ENCODE results near the gene RNH1.

Gene RNH1

DNA sequence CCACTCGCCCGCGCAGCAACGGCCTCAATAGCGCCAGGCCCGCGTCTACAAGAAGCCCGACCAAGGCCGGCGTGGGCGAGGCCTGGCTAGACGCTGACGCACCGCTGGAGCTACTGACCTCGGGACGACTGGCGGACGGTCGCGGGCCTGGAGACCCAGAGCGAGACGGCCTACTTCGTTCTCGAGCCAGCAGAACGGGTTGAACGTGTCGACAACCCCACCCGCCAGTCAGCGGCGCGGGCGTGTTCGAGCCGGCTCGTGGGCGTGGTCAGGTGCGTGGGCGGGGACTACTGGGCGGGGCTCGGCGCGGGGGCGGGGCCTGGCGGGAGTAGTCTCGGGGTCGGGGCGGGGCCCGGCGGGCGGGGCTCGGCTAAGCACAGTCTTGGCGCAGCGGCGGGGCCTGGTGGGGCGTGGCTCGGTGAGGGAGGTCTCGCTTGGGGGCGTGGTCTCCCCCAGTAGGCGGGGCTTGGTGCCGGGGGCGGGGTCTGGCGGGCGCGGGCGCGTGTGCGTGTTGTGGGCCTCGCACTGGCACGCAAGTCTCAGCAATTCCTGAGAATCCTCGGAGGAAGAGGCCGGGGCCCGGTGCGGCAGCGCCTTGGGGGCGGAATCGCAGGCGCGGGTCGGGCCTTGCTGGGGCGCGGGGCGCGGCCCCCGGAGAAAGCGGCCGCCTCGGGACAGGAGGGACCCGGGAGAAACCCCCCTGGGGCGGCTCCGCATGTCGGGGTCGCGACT, at the start of gene RNH1:
Gene RNH1 (minus strand): TSS at position 248 of the 732 bp plus-strand sequence. CDS start 5,080 bp downstream, outside the sequence.
- peak; percentile 75 for DNase-seq

DNA sequence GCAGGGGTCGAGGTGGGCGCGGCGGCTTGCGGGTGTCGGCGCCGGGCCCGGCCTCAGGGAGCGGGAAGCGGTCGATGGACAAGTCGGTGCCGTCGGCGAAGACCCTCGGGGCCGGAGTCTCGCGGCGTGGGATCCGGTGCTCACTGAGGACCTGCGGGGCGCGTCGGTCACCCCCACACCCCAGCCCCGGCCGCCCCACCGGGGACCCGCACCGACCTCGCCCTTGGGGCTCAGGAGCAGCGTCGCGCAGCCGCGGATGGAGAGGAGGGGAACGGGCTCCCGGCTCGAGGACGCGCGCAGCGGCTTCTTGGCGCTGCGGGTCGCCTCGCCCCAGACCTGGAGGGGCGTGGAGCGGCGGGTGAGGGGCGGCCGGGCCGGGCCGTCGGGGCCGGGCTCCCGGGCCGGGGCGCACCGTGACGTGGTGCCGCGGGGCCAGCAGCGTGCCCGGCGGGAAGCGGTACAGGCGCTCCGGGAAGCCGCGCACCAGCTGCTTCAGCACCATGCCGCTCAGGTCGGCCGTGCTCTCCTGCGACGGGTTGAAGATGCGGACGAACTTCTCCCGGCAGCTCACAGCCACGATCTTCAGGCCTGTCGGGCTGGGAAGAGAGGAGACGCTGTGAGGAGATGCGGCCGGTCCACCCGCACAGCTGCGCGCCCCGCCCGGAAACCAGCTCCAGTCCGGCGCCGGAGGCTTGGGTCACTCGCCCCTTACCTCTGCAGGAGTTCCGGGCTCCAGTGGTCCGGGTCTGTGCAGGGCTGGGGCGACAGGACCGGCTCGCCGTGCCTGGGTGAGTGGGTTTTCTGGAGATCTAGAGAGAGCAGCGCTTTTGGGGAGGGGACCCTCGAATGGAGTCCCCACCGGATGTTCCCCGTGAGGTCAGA, 49.0 kb upstream of the RNH1 start:
- DNase-seq: no peak

DNA sequence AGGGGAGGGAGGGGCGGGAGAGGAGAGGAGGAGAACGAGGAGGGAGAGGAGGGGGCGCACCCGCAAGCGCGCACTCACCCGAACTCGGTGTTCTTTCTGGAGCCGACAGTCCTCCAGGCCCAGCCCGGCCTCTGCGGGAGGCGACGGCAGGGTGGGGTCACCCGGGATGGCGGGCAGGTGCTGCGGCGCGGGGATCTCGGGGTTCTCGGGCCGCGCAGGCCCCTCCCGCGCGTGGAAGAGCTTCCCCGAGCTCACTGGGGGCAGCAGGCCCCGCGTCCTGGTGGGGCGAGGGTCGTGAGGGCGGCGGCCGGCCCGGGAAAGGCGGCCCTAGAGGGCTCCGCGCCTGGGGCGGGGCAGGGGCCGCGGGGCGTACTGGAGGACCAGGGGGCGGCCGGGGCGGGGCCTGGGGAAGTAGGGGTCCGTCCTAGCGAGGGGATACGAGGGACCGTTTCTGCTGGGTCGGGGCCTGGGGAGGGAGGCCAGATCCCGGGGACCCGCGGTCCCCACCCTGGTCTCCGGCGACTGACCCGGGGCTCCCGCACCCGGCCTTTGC, 48.3 kb upstream of the RNH1 start:
- DNase-seq: no peak

DNA sequence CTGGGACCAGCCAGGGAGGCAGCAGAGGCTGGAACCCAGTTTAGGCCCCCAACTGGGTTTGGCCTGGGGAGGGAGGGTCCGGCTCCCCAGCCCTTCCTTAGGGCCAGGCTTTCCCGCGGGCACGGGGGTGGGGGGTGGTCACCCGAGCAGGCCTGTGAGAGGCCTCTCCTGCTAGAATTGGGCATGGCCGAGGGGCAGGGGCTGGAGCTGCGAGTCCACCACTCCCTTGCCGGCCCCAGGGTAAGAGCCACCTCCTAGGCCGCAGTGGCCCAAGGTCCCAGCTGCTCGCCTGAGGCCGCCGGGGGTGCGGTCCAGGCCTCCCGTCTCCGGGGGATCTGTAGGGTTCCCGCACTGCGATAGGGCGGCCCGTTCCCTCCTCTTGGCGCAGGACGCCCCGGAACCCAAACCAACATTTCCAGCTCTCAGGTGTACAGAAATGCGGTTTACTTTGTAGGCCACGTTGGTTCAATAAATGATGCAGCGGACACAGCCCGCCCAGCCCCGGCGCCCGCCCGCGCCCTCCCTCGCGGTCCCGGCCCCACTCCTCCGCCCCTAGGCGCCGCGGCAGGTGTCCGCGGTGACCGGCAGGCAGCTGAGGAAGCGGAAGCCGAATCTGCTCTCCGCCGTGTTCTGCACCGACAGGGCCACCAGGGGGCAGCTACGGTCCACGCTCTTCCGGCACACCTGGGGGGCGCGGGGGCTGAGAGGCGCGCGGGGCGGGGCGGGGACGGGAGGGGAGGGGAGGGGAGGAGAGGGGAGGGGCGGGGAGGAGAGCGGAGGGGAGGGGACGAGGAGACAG, 47.6 kb upstream of the RNH1 start:
- peak; percentile 23 for DNase-seq

DNA sequence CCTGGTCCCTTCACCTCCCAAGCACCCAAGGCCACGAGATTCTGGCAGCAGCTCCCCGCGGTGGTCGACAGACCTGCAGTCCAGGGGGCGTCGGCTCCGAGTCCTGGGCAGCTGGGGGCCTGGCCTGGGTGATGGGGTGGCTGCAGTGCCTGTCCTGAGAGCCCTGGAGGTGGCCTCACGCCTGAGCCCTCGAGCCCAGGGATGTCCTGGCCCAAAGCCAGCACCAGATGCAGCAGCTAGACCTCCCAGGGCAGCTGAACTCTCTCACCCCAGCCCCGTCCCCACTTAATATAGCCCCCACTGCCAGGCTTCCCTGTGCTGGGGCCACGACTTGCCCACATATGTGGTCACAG, 46.9 kb upstream of the RNH1 start:
- DNase-seq: no peak

DNA sequence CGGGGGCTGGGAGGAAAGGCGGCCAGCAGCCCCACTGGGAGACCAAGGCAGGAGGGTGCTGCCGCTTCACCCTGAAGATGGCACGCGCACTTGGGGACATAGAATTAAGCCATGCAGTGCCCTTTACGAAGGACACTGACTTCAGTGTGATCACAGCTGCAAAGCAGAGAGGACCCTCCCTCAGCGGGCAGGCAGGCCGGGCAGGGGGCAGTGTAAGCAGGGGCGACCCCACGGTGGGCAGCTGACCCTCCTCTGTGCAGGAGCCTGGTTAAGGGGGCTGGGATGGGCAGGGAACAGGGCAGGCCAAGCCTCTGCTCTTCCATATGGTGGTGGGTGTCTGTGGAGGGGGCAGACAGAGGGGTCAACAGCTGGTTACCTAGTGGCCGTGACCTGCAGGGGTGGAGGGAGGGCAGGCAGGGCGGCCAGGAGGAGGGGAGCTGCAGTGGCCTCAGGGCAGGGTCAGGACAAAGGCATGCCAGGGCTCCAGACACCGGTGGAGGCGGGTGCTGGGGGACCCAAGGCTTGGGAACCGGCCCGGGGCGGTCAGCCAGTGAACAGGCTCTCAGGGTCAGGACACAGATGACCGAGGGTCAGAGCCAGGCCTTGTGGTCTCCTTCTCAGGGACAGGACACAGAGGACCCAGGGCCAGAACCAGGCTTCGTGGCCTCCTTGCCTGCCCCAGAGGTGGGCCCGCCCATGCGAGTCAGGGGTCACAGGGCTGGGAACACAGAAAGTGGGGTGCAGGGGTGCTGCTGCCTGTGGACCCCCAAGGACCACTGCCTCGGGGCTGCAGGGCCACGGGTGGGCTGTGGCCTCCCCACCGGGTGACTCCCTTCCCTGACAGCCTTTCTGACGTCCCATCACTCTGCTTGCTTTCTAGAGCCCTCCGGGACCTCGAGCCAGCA, 46.3 kb upstream of the RNH1 start:
- no peak for DNase-seq

DNA sequence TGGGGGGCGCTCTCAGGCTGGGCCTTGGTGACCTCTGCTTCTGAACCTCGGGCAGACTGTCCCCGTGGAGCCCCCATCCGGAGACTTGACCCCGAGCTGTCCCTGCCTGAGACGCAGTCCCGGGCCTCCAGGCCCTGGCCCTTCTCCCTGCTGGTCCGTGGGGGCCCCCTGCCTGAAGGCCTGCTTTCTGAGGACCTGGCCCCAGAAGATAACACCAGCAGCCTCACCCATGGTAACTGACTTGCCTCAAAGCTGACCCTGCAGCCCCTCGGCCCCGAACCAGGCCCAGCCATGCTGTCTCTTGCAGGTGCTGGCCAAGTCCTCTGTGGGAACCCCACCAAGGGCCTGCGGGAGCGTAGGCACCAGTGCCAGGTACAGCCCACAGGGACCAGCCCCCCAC, 44.6 kb upstream of the RNH1 start:
- DNase-seq: no peak

DNA sequence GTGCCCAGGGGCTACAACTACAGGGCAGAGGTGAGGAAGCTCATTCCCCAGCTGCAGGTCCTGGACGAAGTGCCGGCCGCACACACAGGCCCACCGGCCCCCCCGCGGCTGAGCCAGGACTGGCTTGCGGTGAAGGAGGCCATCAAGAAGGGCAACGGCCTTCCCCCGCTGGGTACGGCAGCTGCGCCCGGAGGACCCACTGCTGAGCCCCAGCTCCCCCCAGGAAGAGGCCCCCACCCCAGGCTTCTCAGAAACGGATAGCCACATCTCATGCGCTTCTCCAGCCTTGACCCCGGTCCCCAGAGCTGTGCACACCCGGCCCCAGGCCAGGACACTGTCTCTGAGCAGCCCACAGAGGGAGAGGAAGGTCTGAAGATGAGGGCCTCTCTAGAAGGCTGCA, 44.1 kb upstream of the RNH1 start:
- no peak for DNase-seq

DNA sequence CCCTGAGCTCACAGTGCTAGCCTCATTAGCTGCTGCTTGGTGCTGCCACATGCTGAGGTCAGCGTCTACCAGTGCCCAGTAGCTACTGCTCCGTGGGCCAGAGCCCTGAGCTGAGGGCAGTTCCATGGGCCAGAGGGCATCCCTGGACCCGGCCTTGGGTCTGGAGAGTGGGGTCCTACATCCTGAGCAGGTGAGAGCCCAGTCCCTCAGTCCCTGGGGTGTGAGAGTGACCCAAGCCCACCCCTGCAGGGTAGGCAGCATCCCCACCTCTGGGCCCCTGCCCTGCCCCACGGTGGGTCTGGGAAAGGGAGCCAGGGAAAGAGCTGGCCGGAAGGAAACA, 43.7 kb upstream of the RNH1 start:
- DNase-seq: no peak

DNA sequence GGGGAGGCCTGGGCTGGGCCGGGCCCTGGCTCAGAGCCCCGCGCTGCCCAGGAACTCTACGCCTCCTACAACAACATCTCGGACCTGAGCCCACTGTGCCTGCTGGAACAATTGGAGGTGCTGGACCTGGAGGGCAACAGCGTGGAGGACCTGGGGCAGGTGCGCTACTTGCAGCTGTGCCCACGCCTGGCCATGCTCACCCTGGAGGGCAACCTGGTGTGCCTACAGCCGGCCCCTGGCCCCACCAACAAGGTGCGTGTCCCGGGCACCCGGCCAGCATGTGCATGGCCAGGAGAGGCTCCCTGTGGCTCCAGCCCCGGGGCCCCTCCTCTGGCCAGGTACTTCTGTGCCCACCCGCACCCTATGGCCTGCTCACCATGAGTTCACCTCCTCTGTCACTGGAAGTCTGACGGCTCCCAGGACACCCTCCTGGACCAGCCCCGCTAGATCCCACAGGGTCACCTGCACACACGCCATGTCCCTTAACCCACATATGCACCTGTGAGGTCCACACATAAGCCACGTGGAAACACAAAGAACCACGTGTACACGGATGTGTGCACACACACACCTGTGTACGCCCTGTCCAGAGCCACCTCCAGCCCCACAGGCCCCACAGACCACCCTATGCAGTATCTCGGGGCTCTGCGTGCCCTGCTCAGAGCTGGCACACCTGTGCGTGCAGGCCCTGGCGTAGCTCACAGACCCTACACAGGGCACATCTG, 43.1 kb upstream of the RNH1 start:
- no peak for DNase-seq

DNA sequence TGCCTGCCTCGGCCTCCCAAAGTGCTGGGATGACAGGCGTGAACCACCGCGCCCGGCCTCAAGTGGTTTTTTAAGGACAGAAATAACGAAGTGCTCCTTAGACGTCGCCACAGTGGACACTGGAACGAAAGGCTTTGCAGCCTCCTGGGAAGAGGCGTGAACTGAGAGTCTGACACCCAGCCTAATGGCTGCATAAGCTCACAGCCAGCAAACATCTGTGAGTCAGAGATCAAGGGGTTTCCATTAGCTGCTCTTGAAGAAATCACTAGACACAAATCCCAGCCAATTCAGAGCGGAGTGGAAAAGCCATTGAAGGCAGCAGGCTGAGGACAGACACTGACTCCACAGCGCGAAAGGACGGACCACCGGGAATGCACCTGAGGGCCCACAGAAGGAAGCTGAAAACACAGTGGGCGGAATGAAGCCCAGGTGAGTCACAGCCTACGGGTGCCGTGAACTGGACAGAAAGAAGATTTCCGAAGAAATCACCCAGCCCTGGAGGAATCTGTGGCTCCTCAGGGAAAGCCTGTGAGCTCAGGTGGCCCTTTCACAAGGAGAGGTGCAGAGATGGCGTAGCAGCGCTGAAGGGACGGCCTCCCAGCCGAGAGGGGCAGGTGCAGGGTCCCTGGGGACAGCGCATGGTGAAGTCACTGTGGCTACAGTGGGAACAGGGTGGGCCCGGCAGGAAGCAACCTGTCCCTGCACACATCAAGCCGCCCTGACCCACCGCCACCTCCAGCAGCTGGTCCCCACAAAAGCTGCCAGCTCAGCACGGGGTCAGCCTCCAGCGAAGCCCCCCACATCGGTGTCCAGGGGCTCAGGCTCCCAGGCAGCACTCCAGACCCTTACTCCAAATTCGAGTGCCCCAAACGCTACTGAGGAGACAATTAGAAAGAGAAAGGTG, 41.9 kb upstream of the RNH1 start:
- DNase-seq: no peak

DNA sequence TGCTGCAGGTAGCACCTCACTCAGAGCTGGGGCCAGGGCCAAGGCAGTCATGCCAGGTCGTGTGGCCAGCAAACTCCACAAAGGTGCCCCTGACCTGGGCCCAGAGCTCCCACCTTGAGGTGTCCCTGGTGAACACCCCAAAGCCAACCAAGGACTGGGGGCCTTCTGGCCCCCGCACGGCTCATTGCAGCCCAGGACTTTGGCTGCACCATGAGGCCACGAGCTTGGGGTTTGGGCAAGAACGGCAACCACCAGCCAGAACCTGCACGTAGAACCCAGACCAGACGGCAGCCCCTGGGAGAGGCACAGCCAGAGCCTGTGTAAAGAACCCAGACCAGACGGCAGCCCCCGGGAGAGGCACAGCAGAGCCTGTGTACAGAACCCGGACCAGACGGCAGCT, 38.1 kb upstream of the RNH1 start:
- DNase-seq: no peak

DNA sequence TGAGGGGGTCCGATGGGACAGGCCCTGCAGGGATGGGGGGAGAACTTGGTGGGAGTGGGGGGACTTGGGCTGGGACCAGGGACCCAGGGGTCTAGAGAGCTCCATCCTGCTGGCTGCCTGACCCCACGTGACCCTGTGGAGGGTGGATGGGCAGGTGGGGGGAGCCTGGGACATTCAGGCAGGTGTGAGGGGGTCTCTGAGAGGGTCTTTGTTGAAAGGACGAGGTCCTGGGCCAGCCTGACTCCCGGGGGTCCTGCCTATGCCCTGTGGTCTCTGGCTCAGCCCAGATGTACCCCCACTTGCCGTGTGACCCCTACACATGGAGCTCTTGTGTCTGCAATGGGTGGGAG, 37.8 kb upstream of the RNH1 start:
- no peak for DNase-seq

DNA sequence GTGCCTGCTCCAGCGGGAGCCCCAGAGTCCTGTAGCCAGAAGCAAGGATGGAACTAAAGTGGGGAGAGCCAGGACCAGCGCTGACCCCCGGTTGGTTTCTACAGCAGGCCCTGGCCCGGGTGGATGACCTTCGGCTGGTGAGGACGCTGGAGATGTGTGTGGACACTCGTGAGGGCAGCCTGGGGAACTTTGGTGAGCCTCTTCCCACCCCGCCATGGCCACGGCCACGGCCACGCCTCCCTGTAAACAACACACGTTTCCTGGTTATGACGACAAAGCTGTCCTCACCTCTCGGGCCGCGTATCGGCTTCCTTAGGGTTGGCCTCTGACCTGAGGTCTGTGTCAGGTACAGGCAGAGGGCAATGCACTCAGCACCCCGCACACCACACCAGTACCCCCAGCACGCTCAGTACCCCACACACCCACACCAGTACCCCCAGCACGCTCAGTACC, 34.4 kb upstream of the RNH1 start:
- DNase-seq: no peak

DNA sequence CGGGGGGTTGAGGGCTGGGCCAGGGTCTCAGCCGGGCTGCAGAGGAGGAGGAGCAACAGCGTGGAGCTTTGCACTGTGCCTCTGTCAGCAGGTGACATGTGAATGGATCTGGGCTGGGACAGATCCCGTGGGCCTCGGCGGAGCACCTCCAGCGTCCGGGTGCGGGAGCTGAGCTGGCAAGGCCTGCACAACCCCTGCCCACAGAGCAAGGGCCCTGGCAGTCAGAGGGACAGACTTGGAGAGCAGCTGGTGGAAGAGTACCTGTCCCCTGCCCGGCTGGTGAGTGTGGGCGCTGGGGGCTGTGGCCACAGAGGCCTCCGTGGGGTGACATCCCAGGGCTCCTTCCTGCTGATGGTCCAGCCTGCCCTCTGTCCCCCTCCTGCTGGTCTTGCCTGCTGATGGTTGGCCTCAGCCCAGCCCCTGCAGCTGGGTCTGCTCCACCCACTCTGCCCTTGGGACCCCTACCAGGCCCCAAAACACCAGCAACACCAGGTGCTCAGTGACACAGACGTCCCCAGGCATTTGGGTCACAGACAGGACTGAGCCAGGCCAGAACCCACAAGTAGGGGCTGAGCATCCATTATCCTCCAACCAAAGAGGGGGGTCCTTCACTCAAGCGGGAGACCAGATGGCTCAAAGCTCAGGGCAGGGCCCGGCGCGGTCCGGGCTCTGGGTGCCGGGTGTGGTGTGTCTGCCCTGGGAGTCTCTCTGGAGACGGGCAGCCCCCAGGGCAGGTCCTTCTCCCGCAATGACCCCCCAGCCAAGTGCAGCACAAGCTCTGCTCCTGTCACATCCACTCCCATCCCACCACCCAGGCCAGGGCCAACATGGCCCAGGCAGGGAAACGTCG, 33.8 kb upstream of the RNH1 start:
- no peak for DNase-seq

DNA sequence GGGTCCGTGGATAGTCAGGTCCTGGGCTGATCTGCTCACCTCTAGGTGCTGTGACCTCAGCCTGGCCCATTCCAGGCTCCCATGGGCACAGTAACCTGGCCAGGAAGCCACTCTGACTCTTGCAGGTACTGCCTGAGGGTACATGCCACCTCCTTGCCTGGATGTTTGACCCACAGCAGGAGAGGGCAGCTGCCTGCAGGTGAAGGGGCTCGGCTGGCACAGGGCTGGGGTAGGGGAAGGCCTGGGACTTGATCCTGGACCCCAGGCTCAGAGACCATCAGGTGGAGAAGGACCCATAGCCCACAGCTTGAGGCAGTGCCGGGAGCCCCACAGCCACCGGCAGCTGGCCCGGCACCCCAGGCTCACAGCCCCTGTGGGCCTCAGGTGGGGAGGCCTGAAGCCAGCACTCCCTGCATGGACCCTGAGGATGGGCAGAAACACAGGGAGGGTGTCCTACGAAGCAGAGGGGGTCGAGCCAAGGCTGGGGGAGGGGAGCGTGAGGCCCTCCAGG, 33.0 kb upstream of the RNH1 start:
- DNase-seq: no peak

DNA sequence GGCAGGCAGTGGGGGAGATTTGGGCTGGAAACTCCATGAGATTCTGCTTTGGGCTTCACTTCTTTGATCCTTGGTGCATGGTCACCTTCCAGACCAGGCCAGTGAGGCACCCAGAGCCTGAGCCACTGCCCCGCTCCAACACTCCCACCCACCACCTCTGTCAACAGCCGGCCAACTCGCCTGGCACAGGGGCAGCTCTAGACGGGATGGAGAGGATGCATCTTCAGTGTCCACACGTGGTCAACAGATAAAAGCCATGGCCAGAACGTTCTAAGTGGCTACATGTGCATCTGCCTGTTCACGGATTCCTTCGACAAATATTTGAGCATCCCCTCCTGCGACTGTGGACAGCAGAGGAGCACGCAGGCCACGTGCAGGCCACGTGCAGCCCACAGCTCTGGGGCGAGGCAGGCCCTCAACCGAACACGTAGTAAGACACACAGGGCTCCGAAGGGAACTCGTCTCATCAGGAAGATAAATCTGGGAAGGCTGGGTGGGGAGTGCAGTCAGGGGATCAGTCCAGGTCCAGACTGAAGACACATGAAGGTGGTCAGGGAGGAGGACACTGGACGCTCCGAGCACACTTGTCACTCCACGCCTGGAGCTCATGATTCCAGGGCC, 31.5 kb upstream of the RNH1 start:
- no peak for DNase-seq

DNA sequence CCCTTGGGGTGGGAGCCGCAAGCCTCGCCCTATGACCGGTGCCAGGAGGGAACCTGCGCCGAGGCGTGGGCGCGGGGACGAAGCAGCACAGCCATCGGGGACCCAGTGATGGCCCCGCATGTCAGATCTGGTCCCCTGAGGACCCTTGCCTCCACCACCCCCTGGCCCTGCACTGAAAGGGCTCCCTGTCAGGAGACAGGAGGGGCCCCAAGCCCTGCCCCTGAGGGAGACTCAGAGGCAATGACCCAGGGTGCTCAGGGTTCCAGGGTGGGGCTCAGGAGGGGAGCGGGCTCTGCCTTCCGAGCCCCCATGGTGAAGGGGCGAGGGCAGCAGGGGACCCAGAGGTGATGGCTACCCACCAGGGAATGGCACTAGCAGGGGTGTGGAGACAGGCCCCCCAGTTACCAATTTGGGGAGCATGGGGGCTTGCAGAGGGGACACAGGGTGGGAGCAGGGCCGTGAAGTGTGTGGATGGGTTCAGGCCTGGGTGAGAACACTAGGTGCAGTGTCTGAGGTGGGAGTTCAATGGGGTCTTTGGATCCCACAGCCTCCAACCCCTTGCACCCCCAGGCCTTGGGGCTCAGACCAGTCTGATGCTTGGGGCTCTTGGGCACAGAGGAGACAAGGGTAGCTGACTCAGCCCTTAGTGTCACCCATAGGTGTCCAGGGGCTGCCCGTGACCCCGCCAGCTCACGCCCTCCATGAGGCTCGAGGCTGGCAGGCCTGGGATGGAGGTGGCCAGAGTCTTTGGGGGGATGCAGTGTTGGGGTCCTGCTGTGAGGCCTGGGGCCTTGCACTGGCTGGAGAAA, 30.8 kb upstream of the RNH1 start:
- no peak for DNase-seq
